Cardiac muscle cell (in vitro differentiated cells and primary cell): ENCODE data around the gene SPCS1. TPM values are rescaled to one million over a fixed set of nuclear protein-coding genes. Genes with fewer than 3 reads are reported as not detected.
"Not testable (repeated sequence)": the region's sequence is repeated elsewhere in the genome, so short reads cannot be mapped to it uniquely, and the experiment has no call there.

Experiments
- DNase-seq, 2 donors: peaks; one replicate each; pipeline versions ENCODE4 v3.0.0 to v3.0.0-alpha.2; 2010 to 2017; ENCODE audit warnings: low read depth in 1 of 2, low spot score in 1 of 2
- H3K27ac ChIP-seq: fragments of 200-600 bp; sonication (generic); 2 replicates; pipeline ENCODE4 v1.5.1; 2016
- H3K27me3 ChIP-seq: fragments of 200-600 bp; sonication (generic); 2 replicates; pipeline ENCODE4 v1.6.0; 2016; ENCODE audit warnings: control low read depth
- H3K36me3 ChIP-seq: fragments of 200-600 bp; sonication (generic); 2 replicates; pipeline ENCODE4 v1.5.1; 2016; ENCODE audit warnings: control low read depth
- H3K4me1 ChIP-seq: fragments of 200-600 bp; sonication (generic); 2 replicates; pipeline ENCODE4 v1.8.1; 2017; ENCODE audit warnings: low read depth, mild to moderate bottlenecking, mixed run types
- H3K4me3 ChIP-seq: fragments of 200-600 bp; sonication (generic); 2 replicates; pipeline ENCODE4 v1.5.1; 2016; ENCODE audit warnings: mild to moderate bottlenecking
- H3K9me3 ChIP-seq: fragments of 200-600 bp; sonication (generic); 2 replicates; pipeline ENCODE4 v1.5.1; 2017; ENCODE audit warnings: low read depth, mild to moderate bottlenecking, control low read depth
- polyA plus RNA-seq: library from polyadenylated mRNA; unstranded; fragments of >200 nt; fragmentation: Nextera tagmentation; extraction: Ambion mirVana; gene quantifications from 2 replicates; pipeline ENCODE4 v1.2.1, GENCODE V29; 2016
- total RNA-seq: library from RNA; depleted of rRNA; stranded (reverse); fragments of >200 nt; gene quantifications from 2 replicates; pipeline ENCODE4 v1.2.3, GENCODE V29; 2016
- TF ChIP-seq, protein P1 (sequence below): IDR thresholded peaks from 2 replicates; pipeline ENCODE4 v1.5.1; 2012; ENCODE audit warnings: low read depth, mild to moderate bottlenecking, low read length

The SPCS1 gene
- total and polyA plus RNA-seq, 2 experiments from 2014 or later = 103 to 234 TPM

DNA sequence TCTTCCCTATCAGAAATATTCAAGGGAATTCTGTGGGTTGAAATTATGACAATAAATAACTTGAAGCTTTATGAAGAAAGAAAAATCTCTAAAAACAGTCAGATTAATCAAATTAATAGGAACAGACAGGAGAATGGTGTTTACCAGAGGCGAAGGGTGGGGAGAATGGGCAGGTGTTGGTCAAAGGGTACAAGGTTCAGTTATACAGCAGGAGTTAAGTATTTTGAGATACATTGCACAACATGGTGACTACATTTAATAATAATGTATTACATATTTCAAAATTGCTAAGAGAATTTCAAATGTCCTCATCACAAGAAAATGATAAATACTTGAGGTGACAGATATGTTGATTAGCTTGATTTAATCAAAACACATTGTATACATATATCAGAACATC, 18.6 kb downstream of the SPCS1 start:
- Histone ChIP-seq H3K27ac (no peak overlapping the region), H3K9me3 (no peaks in the 10 kb centered on the region), H3K4me1 (no peaks in the 10 kb centered on the region), H3K27me3 (no peaks in the 10 kb centered on the region), H3K4me3 (no peak overlapping the region), H3K36me3 (no peaks in the 10 kb centered on the region)
- TF ChIP-seq, protein P1, sequence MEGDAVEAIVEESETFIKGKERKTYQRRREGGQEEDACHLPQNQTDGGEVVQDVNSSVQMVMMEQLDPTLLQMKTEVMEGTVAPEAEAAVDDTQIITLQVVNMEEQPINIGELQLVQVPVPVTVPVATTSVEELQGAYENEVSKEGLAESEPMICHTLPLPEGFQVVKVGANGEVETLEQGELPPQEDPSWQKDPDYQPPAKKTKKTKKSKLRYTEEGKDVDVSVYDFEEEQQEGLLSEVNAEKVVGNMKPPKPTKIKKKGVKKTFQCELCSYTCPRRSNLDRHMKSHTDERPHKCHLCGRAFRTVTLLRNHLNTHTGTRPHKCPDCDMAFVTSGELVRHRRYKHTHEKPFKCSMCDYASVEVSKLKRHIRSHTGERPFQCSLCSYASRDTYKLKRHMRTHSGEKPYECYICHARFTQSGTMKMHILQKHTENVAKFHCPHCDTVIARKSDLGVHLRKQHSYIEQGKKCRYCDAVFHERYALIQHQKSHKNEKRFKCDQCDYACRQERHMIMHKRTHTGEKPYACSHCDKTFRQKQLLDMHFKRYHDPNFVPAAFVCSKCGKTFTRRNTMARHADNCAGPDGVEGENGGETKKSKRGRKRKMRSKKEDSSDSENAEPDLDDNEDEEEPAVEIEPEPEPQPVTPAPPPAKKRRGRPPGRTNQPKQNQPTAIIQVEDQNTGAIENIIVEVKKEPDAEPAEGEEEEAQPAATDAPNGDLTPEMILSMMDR = no peak
- DNase-seq = no peak

DNA sequence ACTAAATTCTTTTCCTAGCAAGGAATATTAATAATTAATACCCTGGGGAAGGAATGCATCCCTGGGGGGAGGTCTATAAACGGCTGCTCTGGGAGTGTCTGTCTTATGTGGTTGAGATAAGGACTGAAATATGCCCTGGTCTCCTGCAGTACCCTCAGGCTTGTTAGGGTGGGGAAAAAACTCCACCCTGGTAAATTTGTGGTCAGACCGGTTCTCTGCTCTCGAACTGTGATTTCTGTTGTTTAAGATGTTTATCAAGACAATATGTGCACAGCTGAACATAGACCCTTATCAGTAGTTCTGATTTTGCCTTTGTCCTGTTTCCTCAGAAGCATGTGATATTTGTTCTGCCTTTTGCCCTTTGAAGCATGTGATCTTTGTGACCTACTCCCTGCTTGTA, 22.8 kb downstream of the SPCS1 start:
- not testable (repeated sequence) for DNase-seq, H3K4me3 ChIP-seq, H3K4me1 ChIP-seq, H3K27me3 ChIP-seq, H3K9me3 ChIP-seq, H3K36me3 ChIP-seq, H3K27ac ChIP-seq

DNA sequence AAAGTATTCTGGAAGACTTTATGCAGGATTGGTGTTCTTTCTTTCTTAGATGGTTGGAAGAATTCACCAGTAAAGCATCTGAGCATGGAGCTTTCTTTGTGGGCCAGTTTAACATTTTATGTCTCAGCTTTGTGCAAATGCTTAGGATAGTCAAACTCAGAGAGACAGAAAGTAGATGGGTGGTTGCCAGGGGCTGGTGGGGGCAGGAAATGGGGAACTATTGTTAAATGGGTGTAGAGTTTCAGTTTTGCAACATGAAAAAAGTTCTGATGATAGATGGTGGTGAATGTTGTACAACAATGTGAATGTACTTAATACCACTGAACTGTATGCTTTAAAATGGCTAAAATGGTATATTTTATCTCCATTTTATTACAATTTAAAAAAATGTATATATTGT, 24.8 kb downstream of the SPCS1 start:
- Histone ChIP-seq H3K4me1 (no peaks in the 10 kb centered on the region), H3K27me3 (no peaks in the 10 kb centered on the region), H3K27ac (no peak overlapping the region), H3K9me3 (no peaks in the 10 kb centered on the region), H3K4me3 (no peak overlapping the region), H3K36me3 (peaks cover 18% of the 10 kb centered on the region)
- TF ChIP-seq, protein P1 = no peak
- DNase-seq = peak in 1 of 2 donors; percentile 26

DNA sequence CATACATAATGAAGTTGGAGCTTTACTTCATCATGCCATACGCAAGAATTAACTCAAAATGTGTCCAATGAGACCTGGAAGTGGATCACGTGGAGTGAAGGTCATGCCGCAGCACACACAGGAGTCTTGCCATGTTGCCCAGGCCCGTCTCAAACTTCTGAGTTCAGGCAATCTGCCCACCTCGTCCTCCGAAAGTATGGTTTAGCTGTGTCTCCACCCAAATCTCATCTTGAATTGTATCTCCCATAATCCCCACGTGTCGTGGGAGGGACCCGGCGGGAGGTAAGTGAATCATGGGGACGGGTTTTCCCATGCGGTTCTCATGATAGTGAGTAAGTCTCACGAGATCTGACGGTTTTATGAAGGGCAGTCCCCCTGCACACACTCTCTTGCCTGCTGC, 25.7 kb downstream of the SPCS1 start:
- TF ChIP-seq, protein P1 = no peak
- DNase-seq = no peak
- Histone ChIP-seq H3K4me3 (no peak overlapping the region), H3K9me3 (no peaks in the 10 kb centered on the region), H3K4me1 (no peaks in the 10 kb centered on the region), H3K36me3 (peaks cover 23% of the 10 kb centered on the region), H3K27ac (no peak overlapping the region), H3K27me3 (no peaks in the 10 kb centered on the region)

DNA sequence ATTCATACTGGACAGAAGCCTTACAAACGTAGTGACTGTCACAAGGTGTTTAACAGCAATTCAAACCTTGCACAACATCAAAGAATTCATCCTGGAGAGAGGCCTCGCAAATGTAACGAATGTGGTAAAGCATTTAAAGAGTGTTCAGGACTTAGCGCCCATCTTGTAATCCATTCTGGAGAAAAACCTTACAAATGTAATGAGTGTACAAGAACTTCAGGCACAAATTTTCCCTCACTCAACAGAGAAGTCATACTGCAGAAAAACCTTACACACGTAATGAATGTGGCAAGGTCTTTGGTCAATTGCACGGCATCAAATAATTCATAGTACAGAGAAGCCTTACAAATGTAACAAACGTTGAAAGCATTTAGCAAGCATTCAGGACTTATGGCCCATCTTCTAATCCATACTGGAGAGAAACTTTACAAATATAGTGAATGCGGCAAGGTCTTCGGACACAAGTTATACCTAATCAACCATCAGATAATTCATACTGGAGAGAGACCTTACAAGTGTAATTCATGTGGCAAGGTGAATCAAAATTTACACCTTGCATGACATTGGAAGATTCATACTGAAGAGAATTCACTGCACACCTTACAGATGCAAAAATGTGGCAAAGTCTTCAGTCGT, 27.5 kb downstream of the SPCS1 start:
- Histone ChIP-seq H3K9me3 (no peaks in the 10 kb centered on the region), H3K27me3 (no peaks in the 10 kb centered on the region), H3K36me3 (peaks cover 37% of the 10 kb centered on the region), H3K27ac (no peak overlapping the region), H3K4me1 (no peaks in the 10 kb centered on the region), H3K4me3 (no peak overlapping the region)
- no peak for DNase-seq
- TF ChIP-seq, protein P1 = no peak

DNA sequence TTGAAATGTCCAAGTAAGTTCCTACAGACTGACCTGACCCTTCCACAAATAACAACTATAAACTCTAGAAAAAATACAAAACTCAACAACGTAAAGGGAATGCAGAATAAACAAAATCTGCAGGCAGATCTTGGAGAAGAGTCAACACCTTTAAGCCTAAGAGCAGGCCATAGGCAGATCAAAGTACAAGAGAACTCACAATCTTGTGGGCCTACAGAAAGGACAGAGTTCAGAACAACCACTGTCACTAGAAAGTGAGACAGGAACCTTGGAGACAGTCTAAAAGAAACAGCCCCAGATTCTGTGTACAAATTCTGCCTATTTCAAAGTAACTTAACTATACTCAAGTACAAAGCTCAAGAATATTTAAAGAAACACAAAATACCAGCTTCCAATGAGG, 33.8 kb downstream of the SPCS1 start:
- DNase-seq = no peak
- no peaks in the 10 kb centered on the region for H3K9me3 ChIP-seq
- TF ChIP-seq, protein P1 = no peak
- peaks cover 65% of the 10 kb centered on the region for H3K36me3 ChIP-seq
- no peak overlapping the region for H3K4me3 ChIP-seq
- no peak overlapping the region for H3K27ac ChIP-seq
- H3K4me1 ChIP-seq = no peaks in the 10 kb centered on the region
- no peaks in the 10 kb centered on the region for H3K27me3 ChIP-seq
